A673 (cell line): ENCODE results near the gene CCL4L2. TPM values are rescaled to one million over a fixed set of nuclear protein-coding genes. Genes with fewer than 3 reads are reported as not detected.
"Not testable (repeated sequence)": the region's sequence is repeated elsewhere in the genome, so short reads cannot be mapped to it uniquely, and the experiment has no call there.

Experiments
- BruUV-seq: library from RNA; stranded (reverse); fragments of 400-500 nt; replicated peaks from 2 replicates; lab custom pipeline; 2021; lab: Mats Ljungman, UMichigan
- CTCF ChIA-PET: fragments of 300-600 bp; sonication (Branson Sonifier 250); formaldehyde crosslinking; loops from one replicate; lab custom pipeline; 2022; ENCODE audit warnings: antibody characterized with exemption; lab: Charles Lee
- POLR2A ChIA-PET: fragments of 300-600 bp; sonication (Branson Sonifier 250); formaldehyde crosslinking; loops from one replicate; lab custom pipeline; 2022; ENCODE audit warnings: antibody characterized with exemption; ENCODE audit not compliant: low non-redundant PET; lab: Charles Lee
- DNase-seq: peaks from one replicate; pipeline ENCODE4 v3.0.0-alpha.2; 2015; ENCODE audit warnings: low spot score
- H3K27ac ChIP-seq: fragments of 200-600 bp; sonication (generic); 2 replicates; pipeline ENCODE4 v1.5.1; 2016; ENCODE audit warnings: mixed run types, low read depth, mild to moderate bottlenecking, mixed read lengths, antibody characterized with exemption, low read length; ENCODE audit not compliant: poor library complexity, severe bottlenecking
- H3K27me3 ChIP-seq: fragments of 200-600 bp; sonication (generic); replicated peaks from 2 replicates; pipeline ENCODE4 v1.6.1; 2017; ENCODE audit warnings: mixed run types, low read depth, mild to moderate bottlenecking, mixed read lengths, antibody characterized with exemption, low read length; ENCODE audit not compliant: insufficient read depth, poor library complexity
- H3K36me3 ChIP-seq: fragments of 200-600 bp; sonication (generic); 2 replicates; pipeline ENCODE4 v1.6.1; 2016; ENCODE audit warnings: mixed run types, mild to moderate bottlenecking, mixed read lengths, antibody characterized with exemption, low read length; ENCODE audit not compliant: insufficient read depth, poor library complexity, severe bottlenecking
- H3K4me1 ChIP-seq: fragments of 200-600 bp; sonication (generic); 2 replicates; pipeline ENCODE4 v1.6.1; 2017; ENCODE audit warnings: mixed run types, mild to moderate bottlenecking, mixed read lengths, antibody characterized with exemption, low read length; ENCODE audit not compliant: insufficient read depth, poor library complexity, severe bottlenecking
- H3K4me3 ChIP-seq: fragments of 200-600 bp; sonication (generic); 2 replicates; pipeline ENCODE4 v1.5.1; 2016; ENCODE audit warnings: low read depth, mixed run types, mild to moderate bottlenecking, mixed read lengths, low read length; ENCODE audit not compliant: poor library complexity, severe bottlenecking
- H3K9me3 ChIP-seq: fragments of 200-600 bp; sonication (generic); 2 replicates; pipeline ENCODE4 v1.6.1; 2016; ENCODE audit warnings: mixed run types, low read depth, mild to moderate bottlenecking, mixed read lengths, antibody characterized with exemption, low read length; ENCODE audit not compliant: poor library complexity, severe bottlenecking
- CTCF ChIP-seq: fragments of 300-800, 200-600 bp; sonication (generic); conservative IDR thresholded peaks from 2 replicates; pipeline ENCODE4 v1.5.1; 2017; ENCODE audit warnings: low read depth, mild to moderate bottlenecking, antibody characterized with exemption, low read length, moderate library complexity, mixed read lengths
- EZH2 ChIP-seq: fragments of 200-600 bp; sonication (generic); IDR thresholded peaks from 2 replicates; pipeline ENCODE4 v1.6.1; 2017; ENCODE audit warnings: borderline replicate concordance, low read depth, mild to moderate bottlenecking, mixed read lengths, antibody characterized with exemption, low read length; ENCODE audit not compliant: poor library complexity, severe bottlenecking
- intact Hi-C: fragments of 100-400 bp; cut with micrococcal nuclease; formaldehyde crosslinking; loops from one replicate; pipeline ENCODE4 v1.10.0; 2022; ENCODE audit not compliant: unreplicated experiment
- total RNA-seq: library from RNA; stranded (reverse); gene quantifications from 2 replicates; pipeline ENCODE4 v1.2.3, GENCODE V29; 2021

Gene CCL4L2
- total RNA-seq, 1 experiment from 2014 or later: not detected

GRCh38 chr17:36190549-36191330 is 20.1 kb upstream of the CCL4L2 start:
- H3K4me3 ChIP-seq, H3K36me3 ChIP-seq, POLR2A ChIA-PET, BruUV-seq, H3K9me3 ChIP-seq, H3K27me3 ChIP-seq, intact Hi-C loops, H3K4me1 ChIP-seq, H3K27ac ChIP-seq, CTCF ChIA-PET, DNase-seq: not testable (repeated sequence)

GRCh38 chr17:36193216-36193775 is 17.6 kb upstream of the CCL4L2 start:
- CTCF ChIA-PET: no interaction called here
- DNase-seq: no peak
- no peaks in the 10 kb centered on the region for H3K27me3 ChIP-seq
- H3K4me3 ChIP-seq: no peak overlapping the region
- BruUV-seq: no TSS peak
- no peaks in the 10 kb centered on the region for H3K9me3 ChIP-seq
- H3K4me1 ChIP-seq: no peaks in the 10 kb centered on the region
- H3K27ac ChIP-seq: no peak overlapping the region
- intact Hi-C loops: no loop called here
- TF ChIP-seq EZH2 (no peak), CTCF (no peak)
- POLR2A ChIA-PET: no interaction called here
- no peaks in the 10 kb centered on the region for H3K36me3 ChIP-seq

GRCh38 chr17:36194147-36194831 is 16.6 kb upstream of the CCL4L2 start:
- H3K9me3 ChIP-seq, H3K4me1 ChIP-seq, intact Hi-C loops, H3K4me3 ChIP-seq, CTCF ChIA-PET, H3K27me3 ChIP-seq, DNase-seq, BruUV-seq, POLR2A ChIA-PET, H3K36me3 ChIP-seq, H3K27ac ChIP-seq: not testable (repeated sequence)

GRCh38 chr17:36194832-36195433 is 15.9 kb upstream of the CCL4L2 start:
- H3K4me1 ChIP-seq, BruUV-seq, H3K4me3 ChIP-seq, H3K36me3 ChIP-seq, POLR2A ChIA-PET, H3K27me3 ChIP-seq, DNase-seq, intact Hi-C loops, CTCF ChIA-PET, H3K27ac ChIP-seq, H3K9me3 ChIP-seq: not testable (repeated sequence)
